GM19099 (cell line): ENCODE results near the gene ANKRD30A.

Experiments used
- POLR2A ChIP-seq: IDR thresholded peaks from 3 replicates; pipeline ENCODE4 v1.6.1; 2011; ENCODE audit warnings: low read depth; ENCODE audit not compliant: insufficient read length; ENCODE audit errors: extremely low read depth

Gene ANKRD30A

DNA sequence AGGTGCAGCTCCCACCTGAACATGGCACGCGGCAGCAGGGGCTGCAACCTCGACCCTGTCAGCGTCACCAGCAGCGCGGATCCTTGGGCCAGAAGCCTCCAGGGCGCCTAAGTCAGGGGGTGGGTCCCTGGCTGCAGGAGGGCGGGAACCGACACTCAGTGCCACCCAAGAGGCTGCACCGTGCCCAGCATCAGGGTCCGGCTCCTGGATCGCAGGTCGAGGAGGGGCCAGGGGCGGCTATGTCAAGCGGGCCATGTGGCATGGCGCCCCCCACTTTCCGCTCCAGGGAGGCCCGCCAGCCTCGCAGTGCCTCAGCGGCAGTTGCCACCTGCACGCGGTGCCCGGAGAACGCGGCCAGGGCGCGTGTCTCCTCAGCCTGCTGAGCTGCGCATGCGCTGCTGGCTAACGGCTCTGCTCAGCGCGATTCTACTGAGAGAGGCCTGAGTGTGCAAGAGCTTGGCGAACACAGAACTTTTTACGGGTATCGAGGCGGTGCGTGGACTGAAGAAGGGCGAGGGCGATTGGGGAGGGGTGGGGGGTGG, at the start of gene ANKRD30A:
ANKRD30A (plus strand) TSS at position 408 of the 542 bp plus-strand sequence. CDS start 190 bp downstream, outside the sequence.
- TF ChIP-seq POLR2A, result no peak

DNA sequence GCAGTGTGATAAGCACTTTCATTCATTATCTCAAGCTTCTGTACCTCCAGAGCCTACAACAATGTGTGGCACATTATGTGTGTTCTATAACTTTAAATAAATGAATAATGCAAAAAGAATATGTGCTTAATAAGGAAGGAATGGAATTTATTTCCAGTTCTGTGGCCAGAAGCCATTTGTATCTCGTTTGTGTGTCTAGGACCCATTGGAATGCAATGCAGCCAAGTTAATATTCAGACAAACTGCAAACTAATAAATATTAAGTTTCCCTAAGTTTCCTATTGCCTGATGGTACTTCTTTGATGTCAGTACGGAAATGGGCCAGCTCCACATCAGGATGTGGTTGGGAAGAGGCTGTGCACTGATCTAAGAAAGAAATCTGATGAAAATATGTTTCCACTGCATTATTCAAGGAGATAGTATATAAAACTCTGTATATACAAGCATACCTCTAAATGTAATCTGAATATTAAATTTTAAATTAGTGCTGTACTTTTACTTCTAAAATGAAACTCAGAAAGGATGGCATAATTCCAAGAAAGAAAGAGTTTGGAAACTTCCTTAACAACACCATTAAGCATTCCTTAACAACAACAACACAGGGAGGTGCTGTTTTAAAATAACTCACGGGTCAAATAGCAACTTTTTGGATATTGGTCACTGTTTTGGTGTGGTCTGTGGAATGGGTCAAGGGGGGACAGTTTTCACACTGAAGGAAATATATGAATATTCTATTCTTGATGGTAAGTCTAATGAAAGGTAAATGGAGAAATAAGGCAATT, 29.4 kb upstream of the ANKRD30A start:
- no peak for TF ChIP-seq POLR2A

GRCh38 chr10:37101261-37101660, 24.1 kb upstream of the ANKRD30A start:
- TF ChIP-seq POLR2A, result no peak

DNA sequence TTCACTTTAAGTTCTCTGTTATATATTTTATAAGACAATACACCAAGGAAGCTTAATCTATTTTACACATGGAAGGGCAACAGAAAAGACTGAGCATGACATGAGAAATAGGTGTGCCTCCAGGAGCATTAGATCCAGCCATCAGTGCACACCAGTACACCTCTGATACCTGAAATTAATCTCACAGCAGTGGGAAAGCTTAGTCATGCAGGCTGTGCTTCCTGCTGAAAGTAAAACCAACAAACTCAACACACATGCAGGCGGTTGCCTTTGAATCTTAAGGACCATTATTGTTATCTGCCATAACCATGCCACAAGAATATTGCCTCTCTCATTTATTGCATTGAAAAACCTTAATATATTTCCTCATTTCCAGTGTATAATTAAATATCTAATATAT, 16.4 kb upstream of the ANKRD30A start:
- no peak for TF ChIP-seq POLR2A

GRCh38 chr10:37124532-37124931, 866 bp upstream of the ANKRD30A start:
- TF ChIP-seq POLR2A, result no peak

GRCh38 chr10:37125921-37126320, 523 bp downstream of the ANKRD30A start:
- no peak for TF ChIP-seq POLR2A

DNA sequence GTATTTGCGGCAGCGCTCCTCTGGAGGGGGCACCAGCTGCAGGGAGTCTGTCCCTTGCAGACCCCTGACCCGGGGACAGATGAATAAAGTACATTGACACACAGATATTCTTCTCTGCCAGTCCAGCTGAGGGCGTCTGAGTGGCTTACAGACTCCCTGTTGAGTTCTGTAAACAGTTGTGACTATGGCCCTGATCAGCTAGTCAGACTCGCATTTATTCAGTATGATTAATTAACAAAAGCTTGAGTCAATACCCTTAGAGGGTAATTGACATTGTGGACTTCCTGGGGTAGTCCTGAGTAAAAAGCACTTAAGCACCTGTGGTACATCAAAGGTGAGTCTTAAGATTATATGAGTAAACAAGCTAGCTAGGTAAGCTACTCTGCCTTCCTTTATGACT, 21.0 kb downstream of the ANKRD30A start:
- no peak for TF ChIP-seq POLR2A

GRCh38 chr10:37206132-37206531, 80.7 kb downstream of the ANKRD30A start:
- no peak for TF ChIP-seq POLR2A

DNA sequence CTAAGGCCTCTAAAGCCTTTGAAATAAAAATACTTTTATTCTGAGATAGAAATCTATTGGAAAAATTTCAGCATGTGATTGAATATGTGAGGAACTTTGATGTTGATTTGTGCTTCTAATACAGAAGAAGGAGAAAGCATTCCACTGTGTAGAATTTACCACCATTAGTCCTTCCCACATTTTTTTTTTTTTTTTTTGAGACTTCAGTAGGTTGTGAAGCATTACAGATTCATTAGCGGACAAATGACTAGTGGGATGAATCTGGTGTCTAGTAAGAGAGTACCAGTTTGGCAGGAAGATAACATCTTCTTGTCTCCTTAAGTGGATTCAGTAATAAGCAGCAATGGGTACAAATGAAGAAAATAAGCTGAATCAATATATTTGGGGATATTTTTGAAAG, 95.5 kb downstream of the ANKRD30A start:
- TF ChIP-seq POLR2A, result no peak

GRCh38 chr10:37222046-37222445, 96.6 kb downstream of the ANKRD30A start:
- TF ChIP-seq POLR2A, result no peak

GRCh38 chr10:37225163-37225562, 99.8 kb downstream of the ANKRD30A start:
- no peak for TF ChIP-seq POLR2A

- no peak for TF ChIP-seq POLR2A
These were observed 101.1 kb downstream of the ANKRD30A start for GRCh38 chr10:37226524-37226923.

DNA sequence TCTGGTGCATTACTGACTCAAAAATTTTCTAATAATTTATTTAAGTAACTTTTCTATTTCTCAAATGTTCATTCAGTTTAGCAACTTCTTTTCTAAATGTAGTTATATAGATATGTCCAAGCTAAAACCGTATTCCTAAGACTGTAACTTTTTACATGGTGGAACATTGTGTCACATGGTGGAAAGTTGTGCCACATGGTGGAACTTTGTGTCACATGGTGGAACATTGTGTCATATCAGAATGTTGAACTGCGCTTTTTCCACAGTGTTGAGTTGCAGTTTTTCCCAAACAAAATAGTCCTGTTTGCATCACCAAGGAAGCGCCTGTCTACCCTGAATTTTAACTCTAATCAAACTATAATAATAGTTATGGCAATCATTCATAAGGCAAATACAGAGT, 109.3 kb downstream of the ANKRD30A start:
- no peak for TF ChIP-seq POLR2A

DNA sequence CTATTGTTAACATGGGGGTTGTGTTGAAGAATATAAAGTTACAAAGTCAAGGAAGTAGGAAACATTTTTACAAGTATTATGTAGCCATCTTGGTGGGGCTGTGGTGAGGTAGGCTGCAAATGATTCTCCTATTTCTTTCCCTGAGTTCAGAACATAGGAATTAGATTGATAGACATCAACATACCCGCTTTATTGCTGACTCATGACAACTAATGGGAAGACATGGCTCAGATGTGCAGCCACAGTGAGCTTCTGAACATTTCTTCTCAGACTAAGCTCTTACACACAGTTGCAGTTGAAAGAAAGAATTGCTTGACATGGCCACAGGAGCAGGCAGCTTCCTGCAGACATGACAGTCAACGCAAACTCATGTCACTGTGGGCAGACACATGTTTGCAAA, 110.7 kb downstream of the ANKRD30A start:
- TF ChIP-seq POLR2A, result no peak

- no peak for TF ChIP-seq POLR2A
These were observed 114.8 kb downstream of the ANKRD30A start for GRCh38 chr10:37240223-37240622.

DNA sequence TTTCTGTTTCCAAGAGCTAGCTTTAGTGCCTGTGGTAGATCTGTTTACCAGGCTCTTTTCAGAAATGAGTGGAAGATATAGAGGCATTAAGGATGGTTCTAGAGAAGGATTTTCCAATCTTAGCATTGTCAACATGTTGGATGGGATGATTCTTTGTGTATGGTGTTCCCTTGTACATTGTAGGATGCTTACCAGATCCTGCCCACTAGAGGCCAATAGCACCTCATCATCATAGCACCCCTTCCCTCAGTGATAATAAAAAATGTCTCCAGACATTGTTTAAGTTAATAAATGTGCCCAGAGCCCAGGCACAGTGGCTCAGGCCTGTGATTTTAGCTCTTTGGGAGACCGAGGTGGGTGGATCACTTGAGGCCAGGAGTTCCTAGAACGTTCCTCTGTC, 121.2 kb downstream of the ANKRD30A start:
- TF ChIP-seq POLR2A, result no peak
